LNCAP (cell line): ENCODE data around the gene RNF148.

Experiments
- TF ChIP-seq, protein P1 (sequence below): fragments of 450-650 bp; IDR thresholded peaks from 2 replicates; pipeline ENCODE4 v1.5.1; 2017; ENCODE audit warnings: mild to moderate bottlenecking

The RNF148 gene

DNA sequence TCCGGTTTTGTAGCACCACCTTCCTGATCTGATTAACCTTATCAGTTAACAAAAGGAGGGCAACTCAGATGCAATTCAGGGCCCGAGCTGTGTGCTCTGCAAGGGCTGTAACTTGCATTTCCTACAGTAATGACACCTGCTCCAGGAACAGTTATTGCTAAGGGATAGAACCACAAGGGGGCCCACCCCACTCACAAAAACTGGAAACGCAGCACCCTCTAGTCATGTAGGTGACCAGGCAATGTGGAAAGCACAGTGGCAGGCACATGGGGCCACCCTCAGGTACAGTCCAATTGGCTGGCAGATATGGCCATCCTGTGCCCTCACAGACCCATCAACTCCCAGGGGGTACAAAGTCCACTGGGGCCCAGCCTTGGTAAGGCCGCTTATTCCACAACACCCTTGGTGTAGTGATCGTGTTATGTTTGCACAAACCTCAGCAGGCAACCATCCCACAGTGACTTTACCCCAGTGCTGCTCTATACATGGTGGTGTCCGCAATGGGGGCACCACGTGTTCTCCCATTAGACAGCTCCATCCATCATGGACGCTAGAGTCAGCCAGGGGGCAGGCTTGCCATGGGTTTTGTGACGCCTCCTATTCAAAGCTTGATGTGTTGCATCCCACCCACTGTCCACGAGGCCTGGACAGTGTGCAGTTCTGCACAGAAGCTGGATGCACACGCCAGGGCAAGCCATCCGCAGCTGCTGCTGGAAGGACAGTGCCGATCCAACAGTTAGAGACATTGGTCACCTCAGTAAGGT, 13.2 kb downstream of the RNF148 start:
- TF ChIP-seq, protein P1, sequence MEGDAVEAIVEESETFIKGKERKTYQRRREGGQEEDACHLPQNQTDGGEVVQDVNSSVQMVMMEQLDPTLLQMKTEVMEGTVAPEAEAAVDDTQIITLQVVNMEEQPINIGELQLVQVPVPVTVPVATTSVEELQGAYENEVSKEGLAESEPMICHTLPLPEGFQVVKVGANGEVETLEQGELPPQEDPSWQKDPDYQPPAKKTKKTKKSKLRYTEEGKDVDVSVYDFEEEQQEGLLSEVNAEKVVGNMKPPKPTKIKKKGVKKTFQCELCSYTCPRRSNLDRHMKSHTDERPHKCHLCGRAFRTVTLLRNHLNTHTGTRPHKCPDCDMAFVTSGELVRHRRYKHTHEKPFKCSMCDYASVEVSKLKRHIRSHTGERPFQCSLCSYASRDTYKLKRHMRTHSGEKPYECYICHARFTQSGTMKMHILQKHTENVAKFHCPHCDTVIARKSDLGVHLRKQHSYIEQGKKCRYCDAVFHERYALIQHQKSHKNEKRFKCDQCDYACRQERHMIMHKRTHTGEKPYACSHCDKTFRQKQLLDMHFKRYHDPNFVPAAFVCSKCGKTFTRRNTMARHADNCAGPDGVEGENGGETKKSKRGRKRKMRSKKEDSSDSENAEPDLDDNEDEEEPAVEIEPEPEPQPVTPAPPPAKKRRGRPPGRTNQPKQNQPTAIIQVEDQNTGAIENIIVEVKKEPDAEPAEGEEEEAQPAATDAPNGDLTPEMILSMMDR, result no peak

DNA sequence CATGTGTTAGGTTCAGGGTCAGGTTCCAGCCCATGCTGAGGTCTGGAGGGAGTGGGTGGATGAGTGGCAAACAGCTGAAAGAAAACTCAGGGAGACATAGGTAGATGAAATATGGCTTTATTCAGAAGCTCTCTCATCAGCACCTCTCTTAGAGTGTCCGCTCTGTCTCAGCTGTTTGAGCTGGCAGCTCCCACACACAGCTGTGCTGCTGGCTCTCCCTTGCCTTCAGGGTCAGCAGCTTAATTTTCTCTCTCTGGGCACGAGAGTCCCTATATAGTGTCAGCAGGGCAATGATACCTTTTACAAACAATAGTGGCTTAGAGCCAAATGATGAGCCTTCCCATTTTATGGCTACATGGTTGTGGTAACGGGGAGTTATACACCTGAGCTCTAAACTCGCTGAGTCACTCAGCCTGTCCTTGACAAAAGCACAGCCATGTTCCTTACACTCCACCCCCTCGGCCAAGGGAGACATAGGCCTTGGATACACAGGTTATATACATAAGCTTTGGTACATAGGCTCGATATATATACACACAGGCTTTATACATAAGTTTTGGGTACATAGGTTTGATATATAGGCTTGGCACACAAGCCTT, 14.2 kb downstream of the RNF148 start:
- TF ChIP-seq, protein P1, result no peak

DNA sequence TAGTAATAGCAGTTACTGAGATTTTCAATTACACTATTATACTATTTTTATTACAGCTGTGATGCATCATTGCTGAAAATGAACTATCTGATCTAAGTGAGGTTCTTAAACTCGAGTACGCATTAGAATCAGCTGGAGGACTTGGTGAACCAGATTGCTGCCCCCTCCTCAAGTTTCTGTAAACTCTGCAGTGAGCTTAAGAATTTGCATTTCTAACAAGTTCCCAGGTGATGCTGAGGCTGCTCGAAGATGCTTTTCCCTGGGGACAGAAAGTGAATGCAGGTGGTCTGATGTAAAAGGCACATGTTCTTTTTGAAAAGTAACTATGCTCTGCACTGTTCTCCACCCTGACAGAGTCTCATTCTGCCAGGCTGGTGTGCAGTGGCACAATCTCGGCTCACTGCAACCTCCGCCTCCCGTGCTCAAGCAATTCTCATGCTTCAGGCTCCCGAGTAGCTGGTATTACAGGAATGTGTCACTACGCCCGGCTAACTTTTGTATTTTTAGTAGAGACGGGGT, 16.3 kb downstream of the RNF148 start:
- TF ChIP-seq, protein P1, result no peak

DNA sequence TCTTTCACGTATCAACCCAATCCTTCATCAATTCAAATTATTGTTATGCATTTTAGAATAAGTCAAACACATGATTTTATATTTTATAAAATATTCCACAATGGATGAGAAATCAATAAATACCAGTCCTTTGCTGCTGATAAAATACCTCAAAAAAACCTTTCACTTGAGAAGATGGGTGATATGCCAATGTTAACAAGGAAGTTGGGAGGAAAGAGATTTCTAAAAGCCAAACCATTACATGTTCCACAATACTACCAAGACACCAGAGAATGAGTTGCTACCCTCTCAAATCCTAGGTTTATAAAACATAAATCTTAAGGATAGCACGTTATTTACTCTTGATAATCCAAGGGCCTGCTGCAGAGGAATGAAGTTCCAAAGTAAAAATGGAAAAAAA, 18.2 kb downstream of the RNF148 start:
- TF ChIP-seq, protein P1, result no peak

DNA sequence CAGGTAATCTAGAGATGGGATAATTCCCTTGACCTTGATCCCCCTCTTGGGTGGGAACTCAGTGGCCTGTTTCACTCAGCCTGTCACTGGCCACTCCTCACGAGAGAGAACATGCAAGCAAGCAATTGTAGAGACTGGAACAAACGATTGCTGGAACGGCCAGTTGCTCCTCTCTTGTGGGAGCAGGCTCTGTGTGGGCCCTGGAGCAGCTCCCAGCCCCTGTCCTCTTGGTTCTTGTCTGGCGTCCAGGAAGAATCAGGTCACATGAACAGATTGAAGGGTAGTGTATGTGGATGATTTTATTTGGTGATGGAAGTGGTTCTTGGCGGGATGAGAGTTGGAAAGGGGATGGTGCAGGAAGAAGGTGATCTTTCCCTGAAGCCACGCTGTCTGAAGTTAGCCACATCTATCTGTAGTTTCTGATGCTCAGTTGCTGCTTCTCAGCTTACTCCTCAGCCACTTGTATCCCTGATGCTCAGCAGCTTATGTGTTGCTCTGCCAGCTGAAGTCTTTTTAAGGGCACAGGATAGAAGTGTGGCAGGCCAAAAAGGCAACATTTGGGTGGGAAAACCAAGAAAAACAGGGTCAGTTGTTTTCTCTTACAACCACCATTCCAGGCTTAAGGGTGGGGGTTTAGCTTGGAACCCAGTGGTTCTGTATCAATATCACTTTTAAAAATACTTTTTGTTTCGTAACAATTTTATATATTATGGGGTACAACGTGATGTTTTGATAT, 19.7 kb downstream of the RNF148 start:
- TF ChIP-seq, protein P1, result no peak

DNA sequence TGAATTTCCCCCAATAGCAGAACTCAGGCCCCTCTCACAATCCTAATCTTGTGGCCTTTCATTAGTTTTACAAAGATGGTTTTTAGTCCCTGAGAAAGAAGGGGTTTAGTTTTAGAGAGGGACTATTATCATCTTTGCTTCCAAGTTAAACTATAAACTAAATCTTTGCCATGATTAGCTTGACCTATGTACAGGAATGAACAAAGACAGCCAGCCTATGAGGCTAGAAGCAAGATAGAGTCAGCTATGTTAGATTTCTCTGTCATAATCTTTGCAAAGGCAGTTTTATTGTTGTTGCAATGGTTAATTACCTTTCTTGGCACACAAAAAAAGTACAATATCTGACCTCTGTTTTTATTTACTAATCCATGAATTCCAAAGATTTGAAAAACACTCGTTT, 22.9 kb downstream of the RNF148 start:
- TF ChIP-seq, protein P1, result no peak

DNA sequence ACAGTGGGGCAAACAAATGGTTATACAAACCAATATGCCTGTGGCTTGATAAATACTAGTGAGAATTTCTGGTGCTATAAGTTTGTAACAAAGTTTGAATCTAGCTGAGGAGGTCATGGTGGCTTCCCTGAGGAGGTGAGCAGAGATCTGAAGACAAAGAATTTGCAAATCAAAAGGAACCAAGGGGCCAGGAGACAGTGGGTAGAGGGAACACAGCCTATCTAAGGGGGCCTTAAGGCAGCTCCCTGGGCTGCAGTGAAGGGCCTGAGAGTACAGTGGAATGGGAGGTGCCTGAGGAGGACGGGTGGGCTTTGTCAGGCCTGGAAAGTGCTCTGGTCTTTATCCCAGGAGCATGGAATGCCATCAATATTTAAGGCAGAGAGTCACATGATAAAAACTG, 25.6 kb downstream of the RNF148 start:
- TF ChIP-seq, protein P1, result no peak
